ENCODE results near the gene PHACTR4. TPM values are rescaled to one million over a fixed set of nuclear protein-coding genes. Genes with fewer than 3 reads are reported as not detected.

Gene PHACTR4
- total and polyA plus RNA-seq, 2 of the 8 experiments (the other 6 are each of a cell fraction or from before 2014, with no cell fraction given), result 23.7 to 57.8 TPM

- TF ChIP-seq TBP (IDR thresholded peaks at IDR 0.05; ENCODE audit: low read depth, low read length), result no peak
- TF ChIP-seq GTF2F1 (IDR thresholded peaks at IDR 0.05; ENCODE audit: borderline replicate concordance, low read depth, low read length), result no peak
- no peak for TF ChIP-seq SIN3A (conservative IDR thresholded peaks at IDR 0.05 in 1 of 2, IDR thresholded peaks at IDR 0.05 in 1 of 2; ENCODE audit: low read depth in 1 of 2, low read length in 2 of 2)
- no peak for TF ChIP-seq RNF2 (IDR thresholded peaks at IDR 0.05; ENCODE audit: borderline replicate concordance, low read depth, low read length, missing control alignments, poor library complexity, severe bottlenecking)
- no peak for TF ChIP-seq CHD2 (IDR thresholded peaks at IDR 0.05; ENCODE audit: low read length)
- no peak for TF ChIP-seq SP4 (IDR thresholded peaks at IDR 0.05; ENCODE audit: low read length)
Observed at GRCh38 chr1:28441674-28442073, 72.1 kb downstream of the PHACTR4 start (continued).

Measured in H1 (cell line).